HepG2 (cell line): ENCODE measurements around the gene EBP. TPM values are rescaled to one million over a fixed set of nuclear protein-coding genes. Genes with fewer than 3 reads are reported as not detected.

Experiments used
- FOXO1 ChIP-seq: sonication (generic); formaldehyde crosslinking; IDR thresholded peaks from 2 replicates; pipeline ENCODE4 v1.4.0; 2020; ENCODE audit warnings: missing genetic modification reagents
- GPN1 ChIP-seq: sonication (generic); formaldehyde crosslinking; IDR thresholded peaks from 2 replicates; pipeline ENCODE4 v1.5.1; 2020; ENCODE audit warnings: missing genetic modification reagents, borderline replicate concordance
- NR2C2 ChIP-seq: sonication (generic); formaldehyde crosslinking; IDR thresholded peaks from 2 replicates; pipeline ENCODE4 v1.4.0; 2020; ENCODE audit warnings: missing genetic modification reagents, mild to moderate bottlenecking, moderate library complexity, borderline replicate concordance
- PHB2 ChIP-seq: fragments of 450-650 bp; IDR thresholded peaks from 2 replicates; pipeline ENCODE4 v1.6.1; 2018; ENCODE audit not compliant: partially characterized antibody
- RCOR2 ChIP-seq: IDR thresholded peaks from 2 replicates; pipeline ENCODE4 v1.6.1; 2016; ENCODE audit warnings: missing biosample characterization, missing genetic modification reagents
- TIGD3 ChIP-seq: sonication (generic); formaldehyde crosslinking; IDR thresholded peaks from 2 replicates; pipeline ENCODE4 v1.5.1; 2020; ENCODE audit warnings: mild to moderate bottlenecking, missing genetic modification reagents, borderline replicate concordance
- ZMYM4 ChIP-seq: sonication (generic); formaldehyde crosslinking; IDR thresholded peaks from 2 replicates; pipeline ENCODE4 v1.8.1; 2023; ENCODE audit warnings: mild to moderate bottlenecking, missing genetic modification reagents
- ZNF121 ChIP-seq: sonication (generic); formaldehyde crosslinking; IDR thresholded peaks from 2 replicates; pipeline ENCODE4 v1.5.0; 2020; ENCODE audit warnings: mild to moderate bottlenecking, missing genetic modification reagents
- ZNF234 ChIP-seq: sonication (generic); formaldehyde crosslinking; conservative IDR thresholded peaks from 2 replicates; pipeline ENCODE4 v1.5.1; 2020; ENCODE audit warnings: mild to moderate bottlenecking, missing genetic modification reagents
- ZNF343 ChIP-seq: sonication (generic); formaldehyde crosslinking; IDR thresholded peaks from 2 replicates; pipeline ENCODE4 v1.4.0; 2020; ENCODE audit warnings: mild to moderate bottlenecking, missing genetic modification reagents
- ZNF382 ChIP-seq: sonication (generic); formaldehyde crosslinking; IDR thresholded peaks from 2 replicates; pipeline ENCODE4 v1.5.0; 2020; ENCODE audit warnings: missing genetic modification reagents, mild to moderate bottlenecking, borderline replicate concordance
- ZNF407 ChIP-seq: sonication (generic); formaldehyde crosslinking; IDR thresholded peaks from one replicate; pipeline ENCODE4 v1.5.1; 2020; ENCODE audit warnings: mild to moderate bottlenecking, missing genetic modification reagents; ENCODE audit errors: not compliant biosample characterization
- ZNF512 ChIP-seq: sonication (generic); formaldehyde crosslinking; IDR thresholded peaks from 2 replicates; pipeline ENCODE4 v1.4.0; 2020; ENCODE audit warnings: mild to moderate bottlenecking, missing genetic modification reagents
- ZNF550 ChIP-seq: sonication (generic); formaldehyde crosslinking; IDR thresholded peaks from 2 replicates; pipeline ENCODE4 v1.4.0; 2020; ENCODE audit warnings: mild to moderate bottlenecking, missing genetic modification reagents, borderline replicate concordance
- ZNF580 ChIP-seq: IDR thresholded peaks from 2 replicates; pipeline ENCODE4 v1.6.1; 2016; ENCODE audit warnings: low read depth, borderline replicate concordance
- ZNF816 ChIP-seq: sonication (generic); formaldehyde crosslinking; IDR thresholded peaks from 2 replicates; pipeline ENCODE4 v1.8.0; 2022; ENCODE audit warnings: missing genetic modification reagents, mild to moderate bottlenecking, borderline replicate concordance
- polyA plus RNA-seq, 8 experiments: library from polyadenylated mRNA; depleted of rRNA in 3 of 8; stranded (reverse) in 7 of 8; unstranded in 1 of 8; fragments of >200 nt; fragmentation: Illumina TruSeq in 4 of 8; extraction: Trizol in 4 of 8; gene quantifications; 2 replicates each; pipeline versions ENCODE4 v1.2.1 to v1.2.3, GENCODE V29; 2011 to 2016; ENCODE audit warnings: low read depth in 4 of 8, missing spikeins in 1 of 8, mixed read lengths in 1 of 8; ENCODE audit not compliant: insufficient read depth in 1 of 8
- total RNA-seq, 5 experiments: library from RNA; depleted of rRNA; stranded (reverse); fragments of >200 nt; fragmentation: Illumina TruSeq; extraction: Trizol; gene quantifications; 2 replicates each; pipeline ENCODE4 v1.2.3, GENCODE V29; 2016; ENCODE audit warnings: low read depth in 1 of 5
- TF ChIP-seq, protein P1 (sequence below): sonication (generic); formaldehyde crosslinking; IDR thresholded peaks from 2 replicates; pipeline ENCODE4 v1.5.0; 2020; ENCODE audit warnings: missing genetic modification reagents

Gene EBP
- total and polyA plus RNA-seq, 2 of the 13 experiments (the other 11 are each of a cell fraction or from before 2014, with no cell fraction given): 106 to 260 TPM

- TF ChIP-seq ZNF343 (CRISPR knock-in tag): no peak
- TF ChIP-seq ZNF580: no peak
- TF ChIP-seq PHB2: no peak
- no peak for TF ChIP-seq ZNF550
- no peak for TF ChIP-seq ZNF234 (CRISPR knock-in tag)
- TF ChIP-seq NR2C2 (CRISPR knock-in tag): peak; percentile 87
- no peak for TF ChIP-seq ZNF121 (CRISPR knock-in tag)
- no peak for TF ChIP-seq ZNF407
- no peak for TF ChIP-seq RCOR2 (CRISPR knock-in tag)
- TF ChIP-seq ZNF816: no peak
- TF ChIP-seq FOXO1 (CRISPR knock-in tag): no peak
- TF ChIP-seq ZMYM4 (CRISPR knock-in tag): 0 out of 2 replicates have a peak, but pooled peaks have one; percentile 22
- no peak for TF ChIP-seq GPN1 (CRISPR knock-in tag)
- TF ChIP-seq, protein P1, sequence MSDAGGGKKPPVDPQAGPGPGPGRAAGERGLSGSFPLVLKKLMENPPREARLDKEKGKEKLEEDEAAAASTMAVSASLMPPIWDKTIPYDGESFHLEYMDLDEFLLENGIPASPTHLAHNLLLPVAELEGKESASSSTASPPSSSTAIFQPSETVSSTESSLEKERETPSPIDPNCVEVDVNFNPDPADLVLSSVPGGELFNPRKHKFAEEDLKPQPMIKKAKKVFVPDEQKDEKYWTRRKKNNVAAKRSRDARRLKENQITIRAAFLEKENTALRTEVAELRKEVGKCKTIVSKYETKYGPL (CRISPR knock-in tag): no peak
- TF ChIP-seq TIGD3: no peak
- TF ChIP-seq ZNF512 (CRISPR knock-in tag): no peak
- TF ChIP-seq ZNF382 (CRISPR knock-in tag): no peak
These were observed 45.6 kb upstream of the EBP start, which contains the start of gene FTSJ1 (continued) for GRCh38 chrX:48475774-48476577.
